Kidney epithelial cell (primary cell): ENCODE measurements around the gene PIK3R1. TPM values are rescaled to one million over a fixed set of nuclear protein-coding genes. Genes with fewer than 3 reads are reported as not detected.

Experiments
- DNase-seq: peaks from one replicate; pipeline ENCODE4 v3.0.0-alpha.2; 2010; ENCODE audit warnings: low read depth
- H3K27me3 ChIP-seq: 2 replicates; pipeline ENCODE4 v1.6.0; 2011; ENCODE audit warnings: low read length; ENCODE audit not compliant: control insufficient read depth, insufficient read depth
- H3K36me3 ChIP-seq: 2 replicates; pipeline ENCODE4 v1.5.1; 2011; ENCODE audit warnings: low read length; ENCODE audit not compliant: control insufficient read depth, insufficient read depth
- H3K4me3 ChIP-seq: 2 replicates; pipeline ENCODE4 v1.5.1; 2011; ENCODE audit warnings: low read depth, mild to moderate bottlenecking, control low read depth, low read length
- CTCF ChIP-seq: IDR thresholded peaks from 2 replicates; pipeline ENCODE4 v1.5.1; 2011; ENCODE audit warnings: mild to moderate bottlenecking, moderate library complexity, low read length, control low read depth, inconsistent platforms; ENCODE audit not compliant: insufficient read depth, poor library complexity, severe bottlenecking
- total RNA-seq: library from RNA; depleted of rRNA; stranded (reverse); fragments of >200 nt; gene quantifications from 2 replicates; pipeline ENCODE4 v1.2.3, GENCODE V29; 2015

PIK3R1 gene
- total RNA-seq, 1 donor from 2014 or later, result 21.1 TPM

GRCh38 chr5:68237715-68238114 lies 22.2 kb downstream of the PIK3R1 start:
- H3K36me3 ChIP-seq, result no peaks in the 10 kb centered on the region
- no peaks in the 10 kb centered on the region for H3K27me3 ChIP-seq
- H3K4me3 ChIP-seq, result no peak overlapping the region
- DNase-seq, result no peak
- TF ChIP-seq CTCF, result no peak

- DNase-seq, result no peak
- no peak for TF ChIP-seq CTCF
- Histone ChIP-seq H3K27me3 (no peaks in the 10 kb centered on the region), H3K36me3 (no peaks in the 10 kb centered on the region), H3K4me3 (no peak overlapping the region)
Measured at GRCh38 chr5:68239487-68239886, 23.9 kb downstream of the PIK3R1 start.

- no peak for DNase-seq
- H3K36me3 ChIP-seq, result no peaks in the 10 kb centered on the region
- H3K27me3 ChIP-seq, result no peaks in the 10 kb centered on the region
- TF ChIP-seq CTCF, result no peak
- H3K4me3 ChIP-seq, result no peak overlapping the region
Measured at GRCh38 chr5:68240202-68240601, 24.6 kb downstream of the PIK3R1 start.

- no peak for DNase-seq
- no peak for TF ChIP-seq CTCF
- Histone ChIP-seq H3K4me3 (no peak overlapping the region), H3K36me3 (no peaks in the 10 kb centered on the region), H3K27me3 (no peaks in the 10 kb centered on the region)
Measured at GRCh38 chr5:68240771-68241170, 25.2 kb downstream of the PIK3R1 start.

- Histone ChIP-seq H3K4me3 (no peak overlapping the region), H3K27me3 (no peaks in the 10 kb centered on the region), H3K36me3 (no peaks in the 10 kb centered on the region)
- no peak for DNase-seq
- TF ChIP-seq CTCF, result no peak
Measured at GRCh38 chr5:68242743-68243142, 27.2 kb downstream of the PIK3R1 start.

- no peak for TF ChIP-seq CTCF
- no peak overlapping the region for H3K4me3 ChIP-seq
- no peak for DNase-seq
- no peaks in the 10 kb centered on the region for H3K36me3 ChIP-seq
- H3K27me3 ChIP-seq, result no peaks in the 10 kb centered on the region
Measured at GRCh38 chr5:68243251-68243650, 27.7 kb downstream of the PIK3R1 start.
